22Rv1 (cell line): Measurements from ENCODE around the gene NKX2-2.

Source experiments
- H3K27ac ChIP-seq: fragments of 450-650 bp; 2 replicates; pipeline ENCODE4 v1.5.1; 2017
- ZFX ChIP-seq: fragments of 450-650 bp; IDR thresholded peaks from 2 replicates; pipeline ENCODE4 v1.6.1; 2017; ENCODE audit warnings: antibody characterized with exemption, borderline replicate concordance
- TF ChIP-seq, protein P1 (sequence below): fragments of 450-650 bp; IDR thresholded peaks from 2 replicates; pipeline ENCODE4 v1.5.1; 2017; ENCODE audit warnings: mild to moderate bottlenecking

NKX2-2 gene

DNA sequence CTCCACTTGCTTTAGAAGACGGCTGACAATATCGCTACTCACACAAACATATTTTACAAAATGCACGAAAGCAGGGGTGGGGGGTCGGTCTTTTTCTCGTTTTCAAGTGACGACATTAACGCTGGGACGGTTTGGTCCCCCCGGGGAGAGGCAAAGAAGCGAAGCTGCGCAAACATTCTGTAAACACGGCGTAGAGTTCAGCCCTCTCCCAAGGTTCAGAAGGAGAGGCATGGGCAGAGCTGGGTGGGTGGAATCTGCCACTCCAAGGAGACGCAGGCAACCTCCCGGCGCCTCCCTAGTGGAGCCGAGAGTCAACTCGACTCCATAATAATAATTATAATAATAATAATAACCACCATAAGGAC, 2.4 kb downstream of the NKX2-2 start:
- TF ChIP-seq ZFX, result no peak
- TF ChIP-seq, protein P1, sequence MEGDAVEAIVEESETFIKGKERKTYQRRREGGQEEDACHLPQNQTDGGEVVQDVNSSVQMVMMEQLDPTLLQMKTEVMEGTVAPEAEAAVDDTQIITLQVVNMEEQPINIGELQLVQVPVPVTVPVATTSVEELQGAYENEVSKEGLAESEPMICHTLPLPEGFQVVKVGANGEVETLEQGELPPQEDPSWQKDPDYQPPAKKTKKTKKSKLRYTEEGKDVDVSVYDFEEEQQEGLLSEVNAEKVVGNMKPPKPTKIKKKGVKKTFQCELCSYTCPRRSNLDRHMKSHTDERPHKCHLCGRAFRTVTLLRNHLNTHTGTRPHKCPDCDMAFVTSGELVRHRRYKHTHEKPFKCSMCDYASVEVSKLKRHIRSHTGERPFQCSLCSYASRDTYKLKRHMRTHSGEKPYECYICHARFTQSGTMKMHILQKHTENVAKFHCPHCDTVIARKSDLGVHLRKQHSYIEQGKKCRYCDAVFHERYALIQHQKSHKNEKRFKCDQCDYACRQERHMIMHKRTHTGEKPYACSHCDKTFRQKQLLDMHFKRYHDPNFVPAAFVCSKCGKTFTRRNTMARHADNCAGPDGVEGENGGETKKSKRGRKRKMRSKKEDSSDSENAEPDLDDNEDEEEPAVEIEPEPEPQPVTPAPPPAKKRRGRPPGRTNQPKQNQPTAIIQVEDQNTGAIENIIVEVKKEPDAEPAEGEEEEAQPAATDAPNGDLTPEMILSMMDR, result no peak
- H3K27ac ChIP-seq, result no peak overlapping the region

DNA sequence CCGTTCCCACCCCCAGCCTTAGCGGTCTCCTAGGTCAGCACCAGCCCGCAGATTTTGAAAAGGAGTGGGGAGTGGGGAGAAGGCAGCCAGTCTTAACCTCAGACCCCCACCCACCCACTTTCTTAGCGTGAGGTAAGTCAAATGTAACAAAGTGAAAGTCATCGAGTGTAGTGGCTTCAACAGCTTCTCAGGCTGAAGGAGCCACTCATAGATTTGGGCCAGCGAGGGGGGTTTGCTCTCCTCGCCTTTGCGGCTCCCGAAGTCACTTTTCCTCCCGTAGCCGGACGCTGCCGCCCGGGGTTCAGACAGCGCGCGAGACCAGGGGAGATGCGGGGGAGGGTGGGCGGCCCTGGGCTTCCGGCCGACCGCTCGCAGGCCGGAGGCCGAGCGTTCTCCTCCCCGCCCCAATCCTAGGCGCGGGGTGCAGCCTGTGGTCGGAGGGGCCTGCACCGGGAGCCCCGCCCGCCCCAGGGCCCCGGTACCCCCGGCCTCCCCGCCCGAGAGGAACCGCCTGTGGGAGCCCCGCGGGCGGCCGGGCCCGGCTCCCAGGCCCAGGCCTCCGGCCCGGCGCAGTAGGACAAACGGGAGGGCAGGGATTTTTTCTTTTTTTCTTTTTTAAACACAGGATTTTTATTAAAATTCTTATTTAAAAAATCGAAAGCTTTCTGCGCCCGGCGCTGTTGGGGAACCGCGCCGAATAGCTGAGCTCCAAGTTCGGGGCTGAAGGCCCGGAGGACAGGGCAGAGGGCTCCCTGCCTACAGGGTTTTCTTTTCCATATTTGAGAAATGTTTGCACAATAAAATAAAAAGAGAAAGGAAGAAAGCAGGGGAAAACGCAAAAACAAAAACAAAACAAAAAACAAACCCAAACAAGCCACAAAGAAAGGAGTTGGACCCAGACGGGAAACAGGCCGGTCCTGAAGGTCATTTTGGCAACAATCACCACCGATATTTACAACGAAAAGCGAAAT, 3.2 kb downstream of the NKX2-2 start:
- TF ChIP-seq, protein P1, result no peak
- no peak for TF ChIP-seq ZFX

DNA sequence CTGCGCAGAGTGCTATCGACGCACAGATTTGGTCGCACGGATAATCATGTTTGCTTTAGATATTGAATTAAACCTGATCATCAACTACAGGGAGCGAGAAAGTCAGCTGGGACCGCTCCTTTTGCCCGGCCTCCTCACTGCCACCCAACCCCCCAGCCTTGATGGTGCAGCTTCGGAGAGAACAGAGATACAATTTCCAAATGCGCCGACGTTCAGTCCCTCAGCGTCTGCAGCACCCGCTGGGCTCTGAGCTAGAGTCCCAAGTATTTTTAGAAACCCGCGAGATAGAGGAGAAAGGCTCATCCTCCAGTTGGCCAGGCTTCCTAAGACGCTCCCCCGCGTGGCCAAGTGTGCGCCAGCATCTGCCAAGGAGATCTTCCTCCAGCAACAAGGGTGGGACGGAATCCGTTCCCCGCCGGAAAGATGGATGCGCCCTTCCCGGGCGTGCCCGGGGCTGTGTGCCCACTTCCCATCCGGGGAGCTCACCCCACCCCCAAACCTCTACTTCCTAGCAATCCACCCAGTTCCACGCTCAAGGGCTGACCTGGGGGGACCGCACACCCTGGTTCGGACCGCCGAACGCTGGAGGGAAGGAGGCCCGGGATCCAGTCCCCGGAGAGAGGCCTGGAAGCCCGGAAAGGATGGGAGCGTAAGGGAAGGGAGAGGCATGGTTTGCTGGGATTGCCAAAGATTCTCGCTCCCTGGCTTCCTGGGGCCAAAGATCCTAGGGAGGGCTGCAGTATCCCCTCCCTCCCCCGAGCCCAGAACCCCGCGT, 4.1 kb downstream of the NKX2-2 start:
- TF ChIP-seq, protein P1, result peak; percentile 42
- no peak for TF ChIP-seq ZFX
- H3K27ac ChIP-seq, result no peak overlapping the region

More for the DNA sequence above, 3.2 kb downstream of the NKX2-2 start:
- no peak overlapping the region for H3K27ac ChIP-seq

DNA sequence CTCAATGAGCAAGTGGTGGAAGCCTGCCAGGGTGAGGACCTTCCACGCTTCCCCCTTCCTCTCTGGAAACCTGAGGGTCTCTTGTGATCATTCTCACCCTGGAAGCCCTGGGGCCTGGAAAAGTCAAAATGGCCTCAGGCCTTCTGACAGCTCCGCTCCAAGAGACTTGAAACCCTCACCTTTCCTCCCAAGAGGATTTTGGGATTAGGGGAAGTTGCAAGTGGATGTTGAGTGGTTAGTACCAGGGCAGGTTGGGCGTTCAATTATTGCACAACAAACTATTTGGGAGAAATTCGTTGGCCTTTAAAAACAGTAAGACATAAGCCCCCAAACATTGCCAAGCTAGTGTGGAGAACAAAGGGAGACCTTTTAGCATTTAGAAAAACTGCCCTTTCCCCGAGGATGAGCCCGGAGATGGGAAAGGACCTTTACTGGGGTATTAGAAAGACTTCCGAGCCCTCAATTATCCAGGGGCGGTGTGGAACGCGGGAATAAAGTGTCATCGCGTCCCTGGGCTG, 4.7 kb downstream of the NKX2-2 start:
- no peak overlapping the region for H3K27ac ChIP-seq
- TF ChIP-seq, protein P1, result no peak
- TF ChIP-seq ZFX, result no peak

DNA sequence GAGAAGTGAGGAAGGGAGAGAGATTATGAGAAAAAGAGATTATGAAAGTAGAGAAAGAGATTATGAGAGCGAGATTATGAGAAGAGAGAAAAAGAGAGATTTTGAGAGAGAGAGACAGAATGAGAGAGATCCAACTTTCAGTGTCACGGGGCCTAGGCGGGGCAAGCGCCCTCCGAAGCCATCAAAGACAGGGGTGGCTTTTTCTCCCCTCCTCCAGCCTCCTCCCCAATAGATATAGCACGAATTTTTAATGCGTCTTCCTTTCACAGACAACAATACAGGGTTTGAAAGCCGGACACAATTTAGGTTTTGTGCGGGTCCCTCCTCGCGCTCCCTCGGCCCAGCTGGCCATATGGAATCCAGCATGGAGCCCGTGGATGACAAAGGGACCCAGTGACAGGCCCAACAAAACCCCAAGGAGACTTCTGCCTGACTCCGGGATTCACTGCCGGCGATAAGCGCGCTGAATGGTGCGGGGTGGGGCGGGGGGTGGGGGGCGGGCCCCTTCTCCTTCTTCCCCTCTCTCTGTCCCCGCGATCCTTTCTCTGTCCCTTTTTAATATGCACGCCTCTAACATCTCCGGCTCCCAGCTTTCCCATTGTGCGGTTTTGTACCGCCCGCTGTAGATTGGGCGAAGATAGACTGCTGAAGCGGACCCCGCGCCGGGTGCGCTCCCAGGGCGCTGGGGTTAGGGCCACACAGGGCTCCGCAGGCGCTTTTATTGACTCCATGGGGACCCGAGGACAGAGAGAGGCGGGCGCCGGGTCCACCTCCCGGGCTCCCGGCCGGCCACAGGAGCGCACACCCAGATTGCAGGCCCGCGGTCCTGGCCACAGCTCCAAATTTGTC, 5.4 kb downstream of the NKX2-2 start:
- no peak overlapping the region for H3K27ac ChIP-seq
- TF ChIP-seq, protein P1, result no peak
- TF ChIP-seq ZFX, result no peak

DNA sequence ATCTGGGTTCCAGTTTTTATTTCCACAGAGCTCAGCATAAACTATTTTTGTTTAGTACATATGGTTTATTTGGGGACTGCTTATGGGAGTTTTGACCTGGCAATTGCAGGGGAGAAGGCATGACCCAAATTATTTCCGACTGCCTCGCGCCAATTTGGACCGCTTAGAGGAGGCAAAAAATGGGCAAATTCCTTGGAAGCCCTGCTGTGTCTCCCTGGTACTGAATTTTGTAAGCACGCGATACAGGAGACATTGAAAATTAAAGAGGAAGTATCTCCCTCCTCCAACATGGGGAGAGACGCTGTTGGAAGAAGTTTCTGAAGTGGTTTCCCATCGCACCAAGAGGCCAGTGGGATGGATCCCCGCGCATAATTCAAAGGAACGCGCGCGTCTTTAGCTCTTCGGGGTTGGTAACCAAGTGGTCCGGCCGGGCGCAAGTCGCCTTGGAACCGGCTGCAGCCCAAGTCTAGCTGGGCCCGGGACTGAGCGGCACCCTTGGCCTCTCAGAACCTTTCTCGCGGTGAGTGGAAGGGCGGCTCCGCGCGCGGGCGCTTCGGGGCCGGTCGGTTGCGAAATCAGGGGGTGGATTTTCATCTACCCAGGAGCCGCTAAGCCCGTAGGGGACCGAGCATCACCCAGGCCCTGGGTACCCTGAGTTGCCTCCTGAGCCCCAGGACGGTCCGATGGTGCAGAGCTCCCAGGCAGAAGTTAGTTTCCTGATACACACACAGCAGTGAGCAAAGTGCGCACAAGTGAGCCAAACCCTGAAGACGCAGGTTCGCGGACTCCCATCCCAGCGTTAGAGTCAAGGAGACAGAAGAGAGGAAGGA, 6.2 kb downstream of the NKX2-2 start:
- TF ChIP-seq, protein P1, result no peak
- TF ChIP-seq ZFX, result no peak

More for the DNA sequence above, 6.2 kb downstream of the NKX2-2 start:
- no peak overlapping the region for H3K27ac ChIP-seq
